HUDEP-2 (cell line): ENCODE measurements around the gene SYT17.

Source experiments
- DNase-seq, 76 experiments: peaks; one replicate each; lab custom pipeline; 2025; ENCODE audit not compliant: unreplicated experiment in 76 of 76; lab: John Stamatoyannopoulos, UW

Gene SYT17

DNA sequence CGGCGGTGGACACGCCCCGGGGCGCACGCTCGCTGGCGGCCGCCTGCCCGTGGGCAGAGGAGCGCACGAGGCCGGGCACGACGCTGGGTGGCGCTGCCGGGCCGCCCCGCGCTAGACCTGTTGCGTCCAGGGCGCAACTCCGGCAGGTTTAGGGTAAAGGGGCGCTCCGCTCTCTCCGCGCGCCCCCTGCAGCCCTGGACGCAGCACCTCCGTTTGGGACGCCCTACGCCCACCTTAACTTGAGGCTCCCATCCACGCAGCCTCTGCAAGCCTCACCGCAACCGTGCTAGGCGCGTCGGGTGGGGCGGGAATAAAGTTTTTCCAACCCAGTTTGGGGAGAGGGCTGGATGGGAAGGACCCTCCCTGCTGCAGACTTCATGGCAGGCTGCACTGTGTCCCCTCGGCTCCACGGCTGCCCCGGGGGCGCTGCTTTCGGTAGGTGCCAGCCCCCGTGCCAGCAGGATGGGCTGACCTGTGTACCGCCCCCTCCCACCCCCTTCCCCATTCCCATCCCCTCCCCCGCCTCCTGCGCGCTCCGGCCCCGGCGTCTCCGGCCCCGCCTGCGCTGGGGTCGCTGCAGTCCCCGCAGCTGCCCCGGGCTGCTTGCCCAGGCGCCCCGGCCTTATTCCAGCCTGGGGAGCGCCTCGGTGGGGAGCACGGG is at the start of gene SYT17:
TSS of gene SYT17 (plus strand) at position 531 of the 661 bp plus-strand sequence. CDS start 407 bp downstream, outside the sequence.
- peak in 40 of 76 experiments; percentile 1 to 47 (median 16) for DNase-seq

- peak in 17 of 76 experiments; percentile 2 to 46 (median 14) for DNase-seq
Measured at GRCh38 chr16:19118938-19119431, 49.1 kb upstream of the SYT17 start.

DNA sequence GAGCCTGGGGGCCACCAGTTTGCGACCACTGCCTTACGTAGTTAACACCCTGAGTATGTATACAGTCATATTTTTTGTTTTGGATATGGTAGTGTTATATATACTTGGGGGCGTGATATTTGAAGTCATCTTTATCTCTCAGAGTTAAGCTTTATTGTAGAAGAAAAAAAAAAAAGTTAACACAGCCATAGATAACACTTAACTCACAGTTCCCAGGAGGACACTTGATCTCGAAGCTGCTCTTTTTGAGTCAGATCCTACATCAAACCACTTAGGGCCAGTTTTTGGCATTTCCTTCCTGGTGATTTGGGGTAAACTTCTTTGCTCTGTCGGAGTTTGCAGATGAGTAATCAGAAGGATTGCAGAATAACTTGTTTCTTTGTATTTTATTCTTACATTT is 48.5 kb upstream of the SYT17 start:
- peak in 2 of 76 experiments; percentile 11 to 25 for DNase-seq

DNA sequence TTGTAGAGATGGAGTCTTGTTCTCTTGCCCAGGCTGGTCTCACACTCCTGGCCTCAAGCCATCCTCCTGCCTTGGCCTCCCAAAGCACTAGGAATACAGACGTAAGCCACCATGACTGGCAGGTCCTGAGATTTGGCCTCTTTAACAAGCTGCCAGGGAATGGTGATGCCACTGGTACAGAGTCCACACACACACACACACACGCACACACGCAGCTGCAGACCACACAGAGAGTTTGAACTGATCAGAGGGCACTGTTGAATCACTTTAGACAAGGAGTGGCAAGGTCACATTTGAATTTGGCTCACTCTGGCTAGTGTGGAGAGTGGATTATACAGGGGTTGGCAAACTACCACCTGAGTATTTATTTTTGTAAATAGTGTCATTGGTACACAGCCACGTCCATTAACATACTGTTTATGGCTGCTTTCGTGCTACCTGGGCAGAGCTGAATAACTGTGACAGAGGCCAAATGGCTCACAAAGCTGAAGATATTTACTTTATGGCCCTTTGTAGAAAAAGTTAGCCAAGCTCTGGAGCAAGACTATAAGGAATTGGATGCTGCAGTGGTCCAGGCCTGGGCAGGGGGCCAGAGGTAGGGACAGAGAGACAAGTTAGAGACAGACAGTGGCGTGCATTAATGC is 44.4 kb upstream of the SYT17 start:
- no peak for DNase-seq

DNA sequence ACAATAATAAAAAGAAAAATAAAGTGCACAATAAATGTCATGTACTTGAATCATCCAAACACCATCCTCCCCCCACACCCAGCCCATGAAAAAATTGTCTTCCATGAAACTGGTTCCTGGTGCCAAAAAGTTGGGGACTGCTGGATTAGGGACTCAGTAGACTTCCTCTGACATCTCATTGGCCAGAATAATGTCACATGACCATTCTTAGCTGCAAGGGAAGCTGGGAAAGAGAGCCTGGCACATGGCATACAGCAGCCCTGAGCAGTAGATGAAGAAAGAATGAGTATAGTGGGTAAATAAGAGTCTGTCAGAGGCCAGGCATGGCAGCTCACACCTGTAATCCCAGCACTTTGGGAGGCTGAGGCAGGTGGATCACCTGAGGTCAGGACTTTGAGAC is 41.7 kb upstream of the SYT17 start:
- DNase-seq = no peak

DNA sequence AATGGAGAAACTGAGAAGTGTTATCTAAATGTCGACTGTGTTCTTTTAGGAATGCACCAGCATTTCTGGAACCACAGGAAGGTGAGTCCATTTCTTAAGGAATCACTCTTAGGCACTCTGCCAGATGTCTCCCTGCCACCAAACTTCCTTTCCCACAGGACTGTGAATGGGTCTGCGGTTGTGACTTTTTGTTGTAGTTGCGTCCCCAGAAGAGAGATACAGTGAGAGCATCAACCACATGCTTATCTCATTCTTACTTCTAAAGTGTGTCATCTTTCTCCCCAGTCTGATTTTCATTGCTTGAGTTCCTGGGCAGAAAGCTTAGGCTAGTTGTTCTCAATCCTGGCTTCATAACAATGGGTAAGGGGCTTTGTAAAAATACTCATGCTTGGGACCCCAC is 40.8 kb upstream of the SYT17 start:
- no peak for DNase-seq

- no peak for DNase-seq
Measured at GRCh38 chr16:19127674-19128131, 40.3 kb upstream of the SYT17 start.

DNA sequence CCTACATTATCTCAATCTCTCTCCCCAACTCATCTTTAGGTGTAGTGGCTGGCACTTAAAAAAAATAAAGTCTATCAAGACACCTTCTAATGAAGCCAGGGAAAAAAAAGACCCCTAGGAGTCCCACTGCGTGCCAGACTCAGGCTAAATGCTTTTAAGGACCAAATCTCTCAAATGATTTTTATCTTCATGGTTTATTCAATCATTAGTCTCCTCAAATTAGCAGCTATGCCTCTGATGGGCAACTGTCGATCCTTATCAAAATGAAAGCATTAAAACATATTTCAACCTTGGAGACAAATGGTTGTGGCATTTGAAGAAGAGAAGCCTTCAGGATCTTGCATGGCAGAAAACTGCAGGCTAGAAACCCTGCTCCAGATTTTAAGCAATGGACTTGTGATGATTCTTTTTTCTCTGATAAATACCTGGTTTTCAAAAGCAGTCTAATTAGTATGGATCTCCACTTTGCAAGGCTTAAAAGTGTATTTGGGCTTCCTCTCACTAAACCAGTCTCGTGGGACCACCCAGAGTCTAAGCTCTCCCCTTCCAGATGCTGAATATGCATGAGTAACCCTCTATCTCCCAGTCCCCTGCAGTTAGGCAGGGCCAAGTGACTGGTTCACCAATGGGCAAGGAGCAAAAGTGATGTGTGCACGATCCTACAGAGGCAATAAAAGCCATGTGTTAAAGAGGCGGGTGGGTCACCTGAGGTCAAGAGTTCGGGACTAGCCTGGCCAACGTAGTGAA is 39.4 kb upstream of the SYT17 start:
- no peak for DNase-seq

- no peak for DNase-seq
Measured at GRCh38 chr16:19130385-19130784, 37.7 kb upstream of the SYT17 start.

DNA sequence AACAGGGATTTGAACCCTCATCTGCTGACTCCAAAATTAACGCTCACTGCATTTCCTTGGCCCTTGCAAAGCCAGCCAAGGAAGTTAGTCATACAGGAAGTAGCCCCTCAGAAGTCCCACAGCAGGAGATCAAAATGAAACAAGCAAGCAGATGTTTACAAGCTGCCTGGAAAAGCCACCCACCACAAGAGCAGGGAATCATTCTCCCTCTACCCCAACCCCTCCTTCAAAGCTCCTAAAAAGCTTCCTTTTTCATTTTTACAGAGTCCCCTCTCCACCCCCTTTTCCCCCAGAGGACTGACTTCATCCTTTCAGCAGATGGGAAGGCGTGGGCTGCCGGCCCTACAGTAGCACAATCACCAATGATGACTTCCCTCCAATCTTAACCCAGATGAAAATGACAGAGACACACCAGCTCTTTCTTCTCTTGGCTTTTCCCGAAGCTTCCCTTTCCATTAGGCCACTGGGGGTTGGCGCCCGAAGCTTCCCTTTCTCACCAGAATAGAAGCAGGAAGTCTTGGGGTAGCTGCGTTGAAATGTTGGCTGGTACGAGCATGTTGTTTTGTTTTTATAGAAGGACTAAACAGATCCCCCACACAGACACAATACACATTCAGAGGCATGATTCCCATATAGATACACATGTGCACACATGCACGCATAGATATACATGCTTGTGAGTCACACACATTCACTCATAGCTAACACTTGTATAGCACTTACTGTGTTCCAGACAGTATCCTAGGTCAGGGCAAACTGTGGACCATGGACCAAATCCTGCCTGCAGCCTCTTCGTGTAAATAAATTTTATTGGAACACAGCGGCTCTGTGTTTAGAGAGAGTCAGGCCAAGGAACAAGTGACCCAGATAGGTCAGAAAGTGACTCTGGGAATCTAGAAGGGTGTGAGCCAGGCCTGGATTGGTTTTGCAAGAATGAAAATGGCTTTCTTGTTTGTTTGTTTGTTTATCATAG is 36.9 kb upstream of the SYT17 start:
- DNase-seq = no peak

DNA sequence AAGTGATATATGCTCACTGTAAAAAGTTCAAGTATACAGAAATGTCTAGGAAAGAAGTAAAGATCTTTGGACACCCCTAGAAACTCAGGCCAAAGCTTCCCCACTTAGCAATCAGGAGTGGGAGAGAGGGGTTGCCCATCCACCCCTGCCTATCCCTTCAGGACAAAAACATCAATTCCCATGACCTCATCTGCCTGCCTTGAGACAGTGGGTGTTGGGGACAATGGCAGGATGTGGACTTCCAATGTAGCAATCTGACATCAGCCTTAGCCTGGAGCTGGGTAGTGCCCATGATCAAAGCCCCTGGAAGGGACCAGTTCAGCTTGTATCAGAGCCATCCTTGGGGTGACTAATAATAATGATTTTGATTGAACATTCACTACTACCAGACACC is 36.2 kb upstream of the SYT17 start:
- no peak for DNase-seq

DNA sequence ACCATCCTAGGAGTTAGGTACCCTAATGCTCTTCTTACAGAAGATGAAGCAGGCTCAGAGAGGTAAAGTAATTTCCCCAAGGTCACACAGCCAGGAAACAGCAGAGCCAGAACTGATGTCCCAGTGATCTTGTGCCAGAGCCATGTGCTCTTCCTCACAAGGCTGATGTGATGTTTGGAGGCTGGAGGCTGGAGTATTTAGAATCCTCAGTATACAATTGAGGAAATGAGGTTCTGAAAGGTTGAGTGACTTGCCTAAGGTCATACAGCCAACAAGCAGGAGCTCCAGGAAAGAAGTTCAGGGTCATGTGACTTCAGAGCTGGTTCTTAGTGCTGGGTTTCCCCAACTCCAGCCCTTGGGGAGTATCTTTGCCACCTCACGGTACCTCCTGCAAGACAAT is 35.8 kb upstream of the SYT17 start:
- no peak for DNase-seq

DNA sequence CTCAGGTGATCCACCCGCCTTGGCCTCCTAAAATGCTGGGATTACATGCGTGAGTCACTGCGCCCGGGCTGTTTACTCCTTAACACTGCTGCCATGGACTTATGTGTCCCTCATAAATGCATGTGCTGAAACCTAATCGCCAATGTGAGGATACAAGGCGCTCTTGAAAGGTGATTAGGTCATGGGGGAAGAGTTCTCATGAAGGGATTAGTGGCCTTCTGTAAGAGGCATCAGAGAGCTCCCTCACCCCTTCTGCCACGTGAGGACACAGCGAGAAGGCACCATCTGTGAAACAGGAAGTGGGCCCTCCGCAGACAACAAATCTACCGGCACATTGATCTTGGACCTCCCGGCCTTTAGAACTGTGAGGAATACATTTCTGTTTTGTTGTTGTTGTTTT is 35.1 kb upstream of the SYT17 start:
- no peak for DNase-seq

- no peak for DNase-seq
Measured at GRCh38 chr16:19133600-19133999, 34.4 kb upstream of the SYT17 start.

DNA sequence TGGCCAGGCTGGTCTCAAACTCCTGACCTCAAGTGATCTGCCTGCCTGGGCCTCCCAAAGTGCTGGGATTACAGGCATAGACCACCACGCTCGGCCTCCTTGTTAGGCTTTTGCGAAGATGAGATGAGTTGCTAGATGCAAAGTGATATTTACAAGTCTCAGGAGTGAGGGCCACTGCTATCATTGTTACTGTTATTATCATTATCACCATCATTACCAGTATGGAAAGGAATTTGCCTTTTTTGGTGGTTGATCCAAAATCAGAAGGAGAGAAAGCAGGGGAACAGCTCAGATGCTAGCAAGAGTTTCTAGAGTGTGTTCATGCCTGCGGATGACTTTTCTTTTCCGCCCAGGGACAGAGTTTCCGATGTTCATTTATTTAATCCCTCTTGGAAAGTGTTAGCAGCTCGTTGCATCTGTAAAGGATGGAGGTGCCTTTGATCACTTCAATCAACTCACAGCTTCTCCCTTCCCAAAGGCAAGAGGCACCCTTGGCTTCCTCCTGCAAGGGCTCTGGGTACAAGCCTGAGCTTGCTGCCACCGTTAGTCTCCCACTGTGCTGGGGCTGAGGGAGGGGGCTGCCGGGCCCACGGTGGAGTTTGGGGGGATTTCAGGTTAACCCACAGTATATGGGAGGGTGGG is 32.7 kb upstream of the SYT17 start:
- DNase-seq = no peak

GRCh38 chr16:19135896-19136438 is 32.1 kb upstream of the SYT17 start:
- no peak for DNase-seq

GRCh38 chr16:19136549-19137196 is 31.4 kb upstream of the SYT17 start:
- no peak for DNase-seq

DNA sequence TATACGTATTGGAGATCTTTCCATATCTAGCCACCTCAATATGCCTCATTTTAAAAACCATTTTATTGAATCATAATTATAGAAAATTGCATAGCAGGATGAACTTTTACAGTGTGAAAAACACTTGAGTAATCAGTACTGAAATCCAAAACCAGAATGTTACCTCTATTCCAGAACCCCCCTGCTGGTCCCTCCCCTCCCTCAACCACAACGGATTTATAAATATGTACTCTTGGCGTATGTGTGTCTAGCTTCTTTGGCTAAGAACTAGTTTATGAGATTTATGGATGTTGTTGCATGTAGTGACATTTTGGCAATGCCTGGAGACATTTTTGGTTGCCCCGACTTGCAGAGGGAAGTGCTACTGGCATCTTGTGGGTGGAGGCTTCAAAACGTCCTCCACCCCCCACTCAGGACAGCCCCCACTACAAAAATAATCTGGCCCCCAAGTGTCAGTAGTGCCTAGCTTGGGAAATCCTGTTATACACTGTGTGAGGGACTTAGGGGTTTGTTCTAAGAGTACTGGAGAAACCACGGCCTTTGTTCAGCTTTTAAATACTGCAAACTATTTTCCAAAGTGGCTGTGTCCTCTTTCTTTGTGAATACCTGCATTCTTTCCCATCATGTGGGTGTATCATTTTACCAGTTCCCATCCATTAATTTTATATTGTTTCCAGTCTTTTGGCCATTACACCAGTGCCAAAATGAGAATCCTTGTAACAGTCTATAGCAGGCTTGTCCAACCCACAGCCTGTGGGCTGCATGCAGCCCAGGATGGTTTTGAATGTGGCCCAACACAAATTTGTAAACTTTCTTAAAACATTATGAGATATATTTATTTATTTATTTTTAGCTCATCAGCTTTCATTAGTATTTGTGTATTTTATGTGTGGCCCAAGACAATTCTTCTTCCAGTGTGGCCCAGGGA is 30.6 kb upstream of the SYT17 start:
- DNase-seq = no peak
